ENCODE data around the gene NKX1-2.

- TF ChIP-seq, protein P1, sequence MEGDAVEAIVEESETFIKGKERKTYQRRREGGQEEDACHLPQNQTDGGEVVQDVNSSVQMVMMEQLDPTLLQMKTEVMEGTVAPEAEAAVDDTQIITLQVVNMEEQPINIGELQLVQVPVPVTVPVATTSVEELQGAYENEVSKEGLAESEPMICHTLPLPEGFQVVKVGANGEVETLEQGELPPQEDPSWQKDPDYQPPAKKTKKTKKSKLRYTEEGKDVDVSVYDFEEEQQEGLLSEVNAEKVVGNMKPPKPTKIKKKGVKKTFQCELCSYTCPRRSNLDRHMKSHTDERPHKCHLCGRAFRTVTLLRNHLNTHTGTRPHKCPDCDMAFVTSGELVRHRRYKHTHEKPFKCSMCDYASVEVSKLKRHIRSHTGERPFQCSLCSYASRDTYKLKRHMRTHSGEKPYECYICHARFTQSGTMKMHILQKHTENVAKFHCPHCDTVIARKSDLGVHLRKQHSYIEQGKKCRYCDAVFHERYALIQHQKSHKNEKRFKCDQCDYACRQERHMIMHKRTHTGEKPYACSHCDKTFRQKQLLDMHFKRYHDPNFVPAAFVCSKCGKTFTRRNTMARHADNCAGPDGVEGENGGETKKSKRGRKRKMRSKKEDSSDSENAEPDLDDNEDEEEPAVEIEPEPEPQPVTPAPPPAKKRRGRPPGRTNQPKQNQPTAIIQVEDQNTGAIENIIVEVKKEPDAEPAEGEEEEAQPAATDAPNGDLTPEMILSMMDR (IDR thresholded peaks at IDR 0.05; ENCODE audit: low read length): no peak
- TF ChIP-seq EZH2phosphoT487 (IDR thresholded peaks at IDR 0.05; ENCODE audit: low read length): no peak
- no peak for TF ChIP-seq EZH2 (optimal IDR thresholded peaks at IDR 0.05; ENCODE audit: low read depth, low read length)
These were observed 18.8 kb upstream of the NKX1-2 start for GRCh38 chr10:124468624-124469023.
